CD14-positive monocyte (primary cell): ENCODE data around the gene ARHGEF6. TPM values are rescaled to one million over a fixed set of nuclear protein-coding genes. Genes with fewer than 3 reads are reported as not detected.

ENCODE experiments used
- DNase-seq, 3 donors: peaks; one replicate each; pipeline ENCODE4 v3.0.0-alpha.2; 2011 to 2022
- H2AFZ ChIP-seq: 2 replicates; pipeline ENCODE4 v1.6.0; 2012; ENCODE audit warnings: mild to moderate bottlenecking, low read depth, low read length, inconsistent platforms; ENCODE audit not compliant: insufficient read depth, poor library complexity, severe bottlenecking
- H3K27ac ChIP-seq, 2 donors: 1 replicate in 1 of 2; 2 replicates in 1 of 2; pipeline ENCODE4 v1.5.1; 2012 to 2013; ENCODE audit warnings: low read length in 2 of 2, control low read depth in 1 of 2, inconsistent platforms in 1 of 2, low read depth in 1 of 2, mild to moderate bottlenecking in 1 of 2
- H3K27me3 ChIP-seq, 2 donors: one replicate each; pipeline versions ENCODE4 v1.6.0 to v1.6.1; 2011 to 2013; ENCODE audit warnings: low read length in 2 of 2; ENCODE audit not compliant: control insufficient read depth in 2 of 2, insufficient read depth in 2 of 2
- H3K36me3 ChIP-seq, 2 donors: replicated peaks in 1 of 2; 1 replicate in 1 of 2; 2 replicates in 1 of 2; pipeline versions ENCODE4 v1.5.1 to v1.6.1; 2012 to 2013; ENCODE audit warnings: low read length in 2 of 2, control low read depth in 1 of 2, inconsistent platforms in 1 of 2, mild to moderate bottlenecking in 1 of 2; ENCODE audit not compliant: insufficient read depth in 2 of 2, control insufficient read depth in 1 of 2
- H3K4me1 ChIP-seq, 2 donors: 1 replicate in 1 of 2; 2 replicates in 1 of 2; pipeline versions ENCODE4 v1.5.1 to v1.6.1; 2012 to 2013; ENCODE audit warnings: low read length in 2 of 2, control low read depth in 1 of 2, inconsistent platforms in 1 of 2, mild to moderate bottlenecking in 1 of 2, moderate library complexity in 1 of 2; ENCODE audit not compliant: insufficient read depth in 2 of 2, control insufficient read depth in 1 of 2
- H3K4me2 ChIP-seq: replicated peaks from 2 replicates; pipeline ENCODE3; 2012; ENCODE audit warnings: low read length, moderate library complexity, mild to moderate bottlenecking; ENCODE audit not compliant: poor library complexity, severe bottlenecking; ENCODE audit errors: extremely low read depth
- H3K4me3 ChIP-seq, 3 experiments: fragments of 200-600 bp in 1 of 3; sonication (generic) in 1 of 3; replicated peaks in 1 of 3; 1 replicate in 2 of 3; 2 replicates in 1 of 3; pipeline ENCODE4 v1.5.1; 2011 to 2013; ENCODE audit warnings: low read length in 3 of 3, mild to moderate bottlenecking in 3 of 3, control low read depth in 2 of 3, low read depth in 2 of 3, inconsistent platforms in 1 of 3, moderate library complexity in 1 of 3
- H3K79me2 ChIP-seq: 2 replicates; pipeline ENCODE4 v1.6.0; 2012; ENCODE audit warnings: mild to moderate bottlenecking, control low read depth, inconsistent platforms, low read length, moderate library complexity; ENCODE audit not compliant: insufficient read depth
- H3K9ac ChIP-seq: 2 replicates; pipeline ENCODE4 v1.6.0; 2017; ENCODE audit warnings: low read length, mild to moderate bottlenecking; ENCODE audit not compliant: insufficient read depth, poor library complexity, severe bottlenecking
- H3K9me3 ChIP-seq, 2 donors: replicated peaks in 1 of 2; 1 replicate in 1 of 2; 2 replicates in 1 of 2; pipeline versions ENCODE4 v1.5.1 to v1.6.1; 2012 to 2013; ENCODE audit warnings: low read length in 2 of 2, control low read depth in 1 of 2; ENCODE audit not compliant: control insufficient read depth in 1 of 2, insufficient read depth in 1 of 2
- H4K20me1 ChIP-seq: 2 replicates; pipeline ENCODE4 v1.6.0; 2012; ENCODE audit warnings: mild to moderate bottlenecking, low read length, control low read depth, moderate library complexity; ENCODE audit not compliant: insufficient read depth
- H3K27ac Mint-ChIP-seq, 7 donors: one replicate each; pipeline ENCODE4 v1.8.0; 2020; ENCODE audit warnings: mild to moderate bottlenecking in 7 of 7, mixed read lengths in 7 of 7, moderate library complexity in 6 of 7, inconsistent platforms in 2 of 7
- H3K27me3 Mint-ChIP-seq, 3 donors: one replicate each; pipeline ENCODE4 v1.8.0; 2021 to 2022; ENCODE audit warnings: low read depth in 3 of 3, mild to moderate bottlenecking in 3 of 3, mixed read lengths in 3 of 3, moderate library complexity in 3 of 3, inconsistent platforms in 1 of 3
- H3K36me3 Mint-ChIP-seq, 2 donors: one replicate each; pipeline ENCODE4 v1.8.0; 2020; ENCODE audit warnings: mixed read lengths in 2 of 2, inconsistent platforms in 1 of 2, mild to moderate bottlenecking in 1 of 2
- H3K4me1 Mint-ChIP-seq: one replicate; pipeline ENCODE4 v1.8.0; 2020; ENCODE audit warnings: mild to moderate bottlenecking, mixed read lengths
- H3K4me3 Mint-ChIP-seq, 2 donors: one replicate each; pipeline ENCODE4 v1.8.0; 2020; ENCODE audit warnings: mild to moderate bottlenecking in 2 of 2, mixed read lengths in 2 of 2, moderate library complexity in 1 of 2
- H3K9me3 Mint-ChIP-seq, 7 donors: one replicate each; pipeline ENCODE4 v1.8.0; 2020 to 2022; ENCODE audit warnings: mixed read lengths in 7 of 7, mild to moderate bottlenecking in 6 of 7, moderate library complexity in 6 of 7, inconsistent platforms in 2 of 7
- CTCF ChIP-seq: fragments of 200-600 bp; IDR thresholded peaks from one replicate; pipeline ENCODE4 v1.8.0; 2022; ENCODE audit warnings: antibody characterized with exemption, mild to moderate bottlenecking
- WGBS: methylation state at CpG from one replicate; pipeline ENCODE4 v1.1.5; 2013; ENCODE audit warnings: missing lambda C conversion rate; ENCODE audit not compliant: insufficient coverage; 5-methylcytosine and 5-hydroxymethylcytosine counted together
- intact Hi-C, 2 donors: fragments of 100-400 bp; cut with micrococcal nuclease; formaldehyde crosslinking; loops; one replicate each; pipeline versions ENCODE4 v1.15.0 to v1.15.1; 2023
- polyA plus RNA-seq, 3 donors: library from polyadenylated mRNA; depleted of rRNA in 1 of 3; unstranded in 2 of 3; stranded (reverse) in 1 of 3; fragments of 300-500 nt in 2 of 3; fragments of >200 nt in 1 of 3; fragmentation: Illumina TruSeq in 2 of 3; gene quantifications; 1 replicate in 2 of 3; 2 replicates in 1 of 3; pipeline ENCODE4 v1.2.3, GENCODE V29; 2012 to 2021

ARHGEF6 gene
- polyA plus RNA-seq, 3 donors = 51.4 to 79.2 (median 57.0) TPM

GRCh38 chrX:136622568-136622967 lies 158.2 kb downstream of the ARHGEF6 start:
- Mint-ChIP-seq H3K27ac (no peak overlapping the region), H3K9me3 (peaks cover 0 to 3% (median 1%) of the 10 kb centered on the region in 7 donors), H3K4me3 (no peak overlapping the region), H3K27me3 (peaks cover 0 to 1% (median 0%) of the 10 kb centered on the region in 3 donors), H3K36me3 (no peaks in the 10 kb centered on the region), H3K4me1 (no peaks in the 10 kb centered on the region)
- no peaks in the 10 kb centered on the region for H4K20me1 ChIP-seq
- H3K27me3 ChIP-seq = peaks cover 0 to 3% of the 10 kb centered on the region in 2 donors
- no peak overlapping the region for H3K9ac ChIP-seq
- no CpG with 5 or more reads among the region's 4 CpGs for WGBS
- H3K36me3 ChIP-seq = no peaks in the 10 kb centered on the region
- H3K79me2 ChIP-seq = no peaks in the 10 kb centered on the region
- no peaks in the 10 kb centered on the region for H3K9me3 ChIP-seq
- intact Hi-C loops = no loop called here
- H3K4me3 ChIP-seq = no peak overlapping the region
- no peak for DNase-seq
- H3K4me2 ChIP-seq = no peak overlapping the region
- no peak overlapping the region for H2AFZ ChIP-seq
- no peak for TF ChIP-seq CTCF
- H3K27ac ChIP-seq = no peak overlapping the region
- no peaks in the 10 kb centered on the region for H3K4me1 ChIP-seq

GRCh38 chrX:136620780-136621179 lies 160.0 kb downstream of the ARHGEF6 start:
- TF ChIP-seq CTCF = no peak
- H3K4me3 ChIP-seq = no peak overlapping the region
- H3K27ac ChIP-seq = no peak overlapping the region
- no peaks in the 10 kb centered on the region for H3K79me2 ChIP-seq
- Mint-ChIP-seq H3K36me3 (no peaks in the 10 kb centered on the region), H3K27ac (no peak overlapping the region), H3K27me3 (peaks cover 0 to 1% (median 0%) of the 10 kb centered on the region in 3 donors), H3K4me3 (no peak overlapping the region), H3K9me3 (peaks cover 0 to 3% (median 1%) of the 10 kb centered on the region in 7 donors), H3K4me1 (no peaks in the 10 kb centered on the region)
- no peak overlapping the region for H3K9ac ChIP-seq
- H3K27me3 ChIP-seq = no peaks in the 10 kb centered on the region
- no peaks in the 10 kb centered on the region for H3K36me3 ChIP-seq
- H3K9me3 ChIP-seq = no peaks in the 10 kb centered on the region
- intact Hi-C loops = no loop called here
- no peak for DNase-seq
- no peak overlapping the region for H2AFZ ChIP-seq
- H3K4me1 ChIP-seq = no peaks in the 10 kb centered on the region
- H3K4me2 ChIP-seq = no peak overlapping the region
- H4K20me1 ChIP-seq = no peaks in the 10 kb centered on the region
